IPS DF 4.7 (cell line): ENCODE results near the gene EFR3B.
"Not testable (repeated sequence)": the region's sequence is repeated elsewhere in the genome, so short reads cannot be mapped to it uniquely, and the experiment has no call there.

ENCODE experiments used
- DNase-seq: peaks from one replicate; pipeline ENCODE4 v3.0.0-alpha.2; 2013; ENCODE audit warnings: low spot score; ENCODE audit errors: extremely low read depth

EFR3B gene

DNA sequence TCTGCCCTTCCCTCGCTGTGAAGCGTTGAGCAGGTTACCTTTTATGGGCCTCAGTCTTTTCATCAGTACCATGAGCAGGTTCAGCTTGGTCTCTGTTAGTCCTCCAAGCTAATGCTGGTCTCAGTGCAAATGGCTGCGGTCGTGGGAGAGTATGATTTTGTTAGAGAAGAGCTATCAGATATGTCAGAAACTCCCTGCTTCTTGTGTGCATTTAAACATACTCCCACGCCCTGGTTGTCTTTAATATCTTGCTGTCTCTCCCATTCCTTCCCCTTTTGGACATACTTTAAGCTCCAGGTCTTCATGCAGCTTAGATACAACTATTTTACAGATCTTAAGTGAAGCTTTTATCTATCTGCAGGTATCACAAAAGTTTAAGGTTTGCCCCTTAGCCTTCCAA lies 62.9 kb downstream of the EFR3B start:
- no peak for DNase-seq

GRCh38 chr2:25105336-25106085 lies 63.6 kb downstream of the EFR3B start:
- DNase-seq, result no peak

GRCh38 chr2:25109822-25110221 lies 67.9 kb downstream of the EFR3B start:
- DNase-seq, result no peak

- DNase-seq, result no peak
These were observed 70.2 kb downstream of the EFR3B start for GRCh38 chr2:25112113-25112512.

DNA sequence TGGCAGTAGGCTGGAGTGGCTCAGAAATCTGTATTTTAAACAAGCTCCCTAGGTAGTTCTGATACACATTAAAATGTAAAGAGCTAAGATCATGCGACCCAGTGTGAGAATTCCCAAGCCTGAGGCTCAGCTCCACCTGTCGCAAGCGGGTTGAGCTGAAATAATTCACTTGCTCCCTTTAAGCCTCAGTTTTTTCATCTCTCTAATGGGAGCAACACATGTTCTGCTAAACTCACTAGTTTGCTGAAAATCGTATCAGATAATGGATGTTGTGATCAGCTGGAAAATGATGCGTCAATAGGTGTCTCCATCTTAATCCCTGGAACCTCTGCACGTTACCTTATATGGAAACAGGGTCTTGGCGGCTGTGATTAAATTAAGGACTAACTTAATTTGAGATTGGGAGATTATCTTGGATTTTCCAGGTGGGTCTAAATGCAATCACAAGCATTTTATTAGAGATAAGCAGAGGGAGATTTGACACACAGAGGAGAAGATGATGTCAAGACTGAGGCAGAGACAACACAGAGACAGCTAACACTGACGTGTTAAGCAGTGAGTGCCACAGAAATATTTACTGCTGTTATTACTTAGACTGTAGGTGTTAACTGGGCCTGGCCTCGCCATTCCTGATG lies 73.5 kb downstream of the EFR3B start:
- no peak for DNase-seq

- DNase-seq, result no peak
These were observed 74.0 kb downstream of the EFR3B start for GRCh38 chr2:25115902-25116301.

- no peak for DNase-seq
These were observed 75.1 kb downstream of the EFR3B start for GRCh38 chr2:25116956-25117355.

DNA sequence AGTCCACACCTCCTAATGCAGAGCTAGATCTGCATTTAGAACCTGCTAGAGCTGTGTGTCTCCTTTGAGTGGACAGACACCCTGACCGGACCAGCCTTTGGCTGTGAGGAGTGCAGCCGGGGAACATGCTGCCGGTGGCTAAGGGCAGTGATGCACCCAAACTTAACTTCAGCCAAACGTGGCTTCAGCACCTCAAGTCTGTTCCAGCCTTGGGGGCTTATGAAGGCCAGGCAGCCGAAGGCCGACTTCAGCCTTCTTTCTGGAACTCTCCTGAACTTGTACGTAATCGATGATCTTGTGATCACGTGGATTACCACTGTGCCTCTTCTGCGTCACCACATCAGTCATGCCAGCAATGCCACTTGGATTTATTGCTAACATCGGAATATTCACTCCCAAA lies 77.4 kb downstream of the EFR3B start:
- no peak for DNase-seq

DNA sequence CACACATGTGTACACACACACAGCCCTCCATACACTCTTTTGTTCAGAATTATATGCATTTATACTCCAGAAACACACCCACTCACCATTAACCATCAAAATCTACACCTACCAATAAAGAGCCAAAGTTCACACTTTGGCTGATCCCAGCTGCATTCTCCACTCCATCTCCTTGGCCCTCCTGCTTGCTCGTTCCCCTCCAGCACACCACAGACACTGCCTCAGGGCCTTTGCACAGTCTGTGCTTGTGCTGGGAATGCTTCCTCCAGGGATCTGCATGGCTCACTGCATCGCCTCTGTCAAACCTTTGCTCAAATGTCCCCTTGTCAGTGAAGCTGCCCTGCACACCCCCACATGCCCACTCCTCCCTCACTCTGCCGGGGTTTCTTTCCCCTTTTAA lies 80.5 kb downstream of the EFR3B start:
- DNase-seq, result no peak

GRCh38 chr2:25123682-25124081 lies 81.8 kb downstream of the EFR3B start:
- no peak for DNase-seq

DNA sequence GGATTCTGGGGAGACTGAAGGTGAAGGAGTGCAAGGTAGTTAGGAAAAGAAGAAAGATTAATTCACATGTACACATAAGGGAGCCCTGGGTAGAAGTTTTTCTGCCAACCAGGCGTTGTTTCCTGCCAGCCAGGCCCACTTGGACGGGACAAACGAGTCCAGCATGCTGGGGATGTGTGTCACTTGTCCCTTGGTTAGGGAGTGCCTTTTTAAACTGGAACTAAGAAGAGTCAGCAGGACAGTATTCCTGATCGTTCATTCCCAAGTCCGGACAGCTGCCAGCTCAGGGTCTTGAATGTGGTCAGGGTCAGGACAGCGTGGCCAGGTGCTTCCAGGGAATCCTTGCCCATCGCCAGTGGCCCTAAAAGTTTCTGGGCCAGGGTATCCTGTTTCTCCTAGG lies 83.3 kb downstream of the EFR3B start:
- DNase-seq, result no peak

DNA sequence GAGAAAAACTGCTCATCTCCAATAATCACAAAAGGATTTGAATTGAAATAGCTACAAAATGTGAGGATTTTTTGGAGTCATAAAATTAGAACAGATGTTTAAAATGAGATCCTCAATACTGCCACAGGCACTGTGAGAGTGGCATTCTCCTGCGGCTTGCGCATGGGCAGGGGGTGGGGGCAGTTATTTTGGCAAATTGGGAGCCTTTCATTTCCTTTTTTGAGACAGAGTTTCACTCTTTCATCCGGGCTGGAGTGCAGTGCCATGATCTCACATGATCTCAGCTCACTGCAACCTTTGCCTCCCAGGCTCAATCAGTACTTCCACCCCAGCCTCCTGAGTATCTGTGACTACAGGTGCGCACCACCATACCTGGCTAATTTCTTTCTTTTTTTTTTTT lies 84.1 kb downstream of the EFR3B start:
- no peak for DNase-seq

DNA sequence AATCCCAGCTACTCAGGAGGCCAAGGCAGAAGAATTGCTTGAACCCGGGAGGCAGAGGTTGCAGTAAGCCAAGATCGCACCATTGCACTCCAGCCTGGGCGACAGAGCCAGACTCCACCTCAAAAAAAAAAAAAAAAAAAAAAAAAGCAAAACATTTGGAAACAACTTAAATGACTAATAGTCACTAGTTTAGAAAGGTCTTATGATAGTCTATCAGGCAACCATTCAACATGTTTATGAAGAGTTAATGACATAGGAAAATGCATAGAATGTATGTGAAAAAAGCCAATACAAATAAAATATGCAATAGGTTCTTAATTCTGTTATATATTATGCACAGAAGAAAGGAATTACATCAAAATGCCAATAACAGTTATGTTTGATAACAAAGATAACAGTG lies 85.2 kb downstream of the EFR3B start:
- DNase-seq, result not testable (repeated sequence)

GRCh38 chr2:25127646-25128045 lies 85.8 kb downstream of the EFR3B start:
- DNase-seq, result no peak

DNA sequence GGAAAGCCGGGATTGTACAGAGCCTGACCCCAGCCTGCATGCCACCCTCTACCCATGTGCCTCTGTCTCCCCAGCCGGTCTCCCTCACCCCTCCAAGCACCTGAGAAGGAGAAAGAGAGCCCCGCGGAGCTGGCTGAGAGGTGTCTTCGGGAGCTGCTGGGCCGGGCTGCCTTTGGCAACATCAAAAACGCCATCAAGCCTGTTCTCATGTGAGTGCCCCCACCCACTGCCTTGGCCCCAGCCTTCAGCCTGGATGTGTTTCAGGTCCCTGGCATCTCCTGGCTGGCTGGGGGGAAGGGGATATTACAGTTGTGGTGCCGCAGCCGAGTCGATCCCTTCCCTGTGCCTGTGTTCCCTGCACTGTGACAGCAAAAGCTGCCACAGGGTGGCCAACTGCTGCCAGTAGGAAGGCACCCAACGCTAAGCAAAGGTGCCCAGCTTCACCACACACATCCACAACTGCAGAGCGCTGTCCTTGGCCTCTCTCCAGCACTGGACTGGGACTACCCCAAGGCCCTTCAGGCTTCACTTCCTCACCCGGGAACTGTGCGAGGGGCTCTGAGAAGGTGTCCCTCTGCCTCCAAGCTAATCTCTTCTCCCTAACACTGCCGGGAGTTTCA lies 88.1 kb downstream of the EFR3B start:
- DNase-seq, result no peak

DNA sequence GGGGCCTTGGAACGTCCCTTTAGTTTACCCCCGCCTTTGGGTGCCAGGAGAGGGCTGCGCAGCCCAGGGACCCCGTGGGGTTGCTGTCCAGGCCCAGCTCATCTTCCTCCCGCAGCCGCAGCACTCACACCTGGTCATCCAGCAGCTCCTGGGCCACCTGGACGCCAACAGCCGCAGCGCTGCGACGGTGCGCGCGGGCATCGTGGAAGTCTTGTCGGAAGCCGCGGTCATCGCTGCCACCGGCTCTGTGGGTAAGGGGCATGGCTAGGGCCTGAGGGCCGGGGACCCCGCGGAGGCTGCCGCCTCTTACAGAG lies 89.3 kb downstream of the EFR3B start:
- no peak for DNase-seq

- no peak for DNase-seq
These were observed 89.9 kb downstream of the EFR3B start for GRCh38 chr2:25131567-25132298.

DNA sequence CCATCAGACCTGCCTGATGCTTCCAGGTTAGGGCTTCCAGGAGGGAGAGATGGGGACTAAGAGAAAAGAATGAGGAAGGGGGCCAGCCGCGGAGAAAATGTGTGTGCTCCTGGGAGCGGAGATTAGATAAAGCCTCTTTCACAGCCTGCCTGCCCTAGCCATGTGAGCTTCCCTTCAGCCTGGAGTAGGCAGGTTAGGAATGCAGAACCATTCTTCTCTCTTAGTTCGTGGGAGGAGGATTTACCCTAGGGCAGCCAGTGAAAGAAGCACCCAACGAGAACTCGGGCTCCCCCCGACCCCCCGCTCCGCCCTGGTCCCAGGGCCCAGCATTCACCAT lies 90.4 kb downstream of the EFR3B start:
- DNase-seq, result no peak

GRCh38 chr2:25132693-25133092 lies 90.8 kb downstream of the EFR3B start:
- DNase-seq, result no peak

DNA sequence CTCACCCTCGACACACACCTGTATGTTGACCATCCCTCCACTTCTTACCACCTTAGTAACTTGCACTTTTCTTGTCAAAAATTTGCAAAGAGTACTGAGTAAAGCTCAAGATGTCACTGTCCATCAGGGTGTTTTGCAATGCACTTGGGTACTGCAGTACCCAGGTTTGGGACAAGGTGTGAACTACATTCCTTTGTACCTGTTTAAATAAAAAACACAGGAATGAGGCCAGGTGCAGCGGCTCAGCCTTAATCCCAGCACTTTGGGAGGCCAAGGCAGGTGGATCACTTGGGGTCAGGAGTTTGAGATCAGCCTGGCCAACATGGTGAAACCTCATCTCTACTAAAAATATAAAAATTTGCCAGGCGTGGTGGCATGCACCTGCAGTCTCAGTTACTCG lies 98.7 kb downstream of the EFR3B start:
- not testable (repeated sequence) for DNase-seq

DNA sequence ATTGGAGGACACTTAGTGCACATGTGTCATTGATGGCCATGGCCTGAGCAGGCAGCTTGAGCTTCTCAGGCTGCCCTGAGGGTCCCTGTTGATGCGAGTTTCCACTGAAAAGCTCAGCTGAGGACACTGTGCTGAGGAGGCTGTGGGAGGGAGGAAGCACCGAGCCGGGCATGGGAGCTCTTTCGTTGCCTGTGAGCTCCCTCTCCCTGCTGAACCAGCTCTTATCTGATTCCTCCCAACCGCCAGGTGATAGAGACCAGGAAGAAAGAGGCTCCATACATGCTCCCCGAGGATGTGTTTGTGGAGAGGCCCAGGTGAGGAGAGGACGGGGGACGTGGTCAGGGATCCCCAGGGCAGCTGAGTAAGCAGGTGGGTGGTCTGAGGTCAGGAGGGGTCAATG lies 99.2 kb downstream of the EFR3B start:
- no peak for DNase-seq

GRCh38 chr2:25145803-25146202 lies 103.9 kb downstream of the EFR3B start:
- no peak for DNase-seq
